ENCODE results near the gene EDRF1.

EDRF1 gene

DNA sequence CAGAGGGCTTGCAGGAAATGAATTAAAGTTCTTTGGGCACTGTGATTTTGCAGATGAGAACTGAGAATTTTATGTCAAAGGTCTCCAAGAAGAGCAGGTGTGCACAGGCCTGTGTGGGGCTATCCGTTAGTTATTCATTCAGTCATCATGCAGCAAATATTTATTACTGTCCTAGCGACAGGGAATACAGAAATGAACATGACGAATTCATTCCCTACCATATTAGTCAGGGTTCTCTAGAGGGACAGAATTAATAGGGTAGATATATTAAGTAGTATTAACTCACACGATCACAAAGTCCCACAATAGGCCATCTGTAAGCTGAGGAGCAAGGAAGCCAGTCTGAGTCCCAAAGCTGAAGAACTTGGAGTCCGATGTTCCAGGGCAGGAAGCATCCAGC lies 59.0 kb downstream of the EDRF1 start:
- DNase-seq (ENCODE audit: low read depth, low spot score) = no peak

DNA sequence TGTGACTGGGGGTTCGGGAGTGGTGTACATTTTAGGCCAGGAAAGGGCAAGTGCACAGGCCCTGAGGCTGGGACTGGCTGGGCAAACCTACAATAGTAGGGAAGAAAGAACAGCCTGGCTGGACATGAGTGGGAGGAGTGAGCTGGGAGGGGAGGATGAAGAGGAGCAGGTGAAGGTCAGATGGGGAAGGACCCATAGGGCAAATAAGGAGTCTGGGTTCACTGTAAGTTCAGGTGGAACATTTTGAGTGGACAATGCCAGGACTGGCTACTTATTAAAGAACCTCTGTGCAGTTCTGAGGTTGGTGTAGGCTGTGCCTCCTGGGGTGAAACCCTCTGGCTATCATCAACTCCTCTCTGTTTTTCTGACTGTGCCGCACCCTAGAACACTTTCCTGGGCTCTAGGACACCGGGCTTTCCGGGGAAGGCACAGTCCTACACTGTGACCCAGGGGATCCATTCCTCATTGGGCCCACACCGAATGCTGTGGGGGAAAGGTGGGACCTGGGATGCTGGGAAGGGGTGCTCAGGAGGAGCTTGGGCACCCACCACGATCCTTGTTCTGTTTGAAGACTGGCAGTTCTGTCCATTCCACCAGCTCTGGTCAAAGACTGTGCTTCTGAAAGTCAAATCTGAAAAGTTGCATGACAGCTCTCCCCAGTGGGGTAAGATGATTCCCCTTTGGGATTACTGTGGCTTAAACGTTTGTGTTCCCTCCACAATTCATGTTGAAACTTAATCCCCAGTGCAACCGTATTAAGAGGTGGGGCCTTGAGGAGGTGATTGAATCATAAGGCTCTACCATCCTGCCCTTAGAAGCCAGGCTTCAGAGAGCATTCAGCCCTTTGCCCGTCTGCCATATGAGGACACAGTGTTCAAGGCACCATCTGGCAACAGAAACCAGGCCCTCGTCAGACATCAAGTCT lies 60.2 kb downstream of the EDRF1 start:
- TF ChIP-seq, protein P1, sequence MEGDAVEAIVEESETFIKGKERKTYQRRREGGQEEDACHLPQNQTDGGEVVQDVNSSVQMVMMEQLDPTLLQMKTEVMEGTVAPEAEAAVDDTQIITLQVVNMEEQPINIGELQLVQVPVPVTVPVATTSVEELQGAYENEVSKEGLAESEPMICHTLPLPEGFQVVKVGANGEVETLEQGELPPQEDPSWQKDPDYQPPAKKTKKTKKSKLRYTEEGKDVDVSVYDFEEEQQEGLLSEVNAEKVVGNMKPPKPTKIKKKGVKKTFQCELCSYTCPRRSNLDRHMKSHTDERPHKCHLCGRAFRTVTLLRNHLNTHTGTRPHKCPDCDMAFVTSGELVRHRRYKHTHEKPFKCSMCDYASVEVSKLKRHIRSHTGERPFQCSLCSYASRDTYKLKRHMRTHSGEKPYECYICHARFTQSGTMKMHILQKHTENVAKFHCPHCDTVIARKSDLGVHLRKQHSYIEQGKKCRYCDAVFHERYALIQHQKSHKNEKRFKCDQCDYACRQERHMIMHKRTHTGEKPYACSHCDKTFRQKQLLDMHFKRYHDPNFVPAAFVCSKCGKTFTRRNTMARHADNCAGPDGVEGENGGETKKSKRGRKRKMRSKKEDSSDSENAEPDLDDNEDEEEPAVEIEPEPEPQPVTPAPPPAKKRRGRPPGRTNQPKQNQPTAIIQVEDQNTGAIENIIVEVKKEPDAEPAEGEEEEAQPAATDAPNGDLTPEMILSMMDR (IDR thresholded peaks at IDR 0.05; ENCODE audit: low read depth, low read length) = no peak
- in situ Hi-C loops (cut with HindIII; ENCODE audit: low sequenced_read_pairs) = no loop called here
- H3K4me3 ChIP-seq (ENCODE audit: low read depth, low read length) = no peak overlapping the region
- no peak for DNase-seq (ENCODE audit: low read depth, low spot score)

More for the DNA sequence above, 59.0 kb downstream of the EDRF1 start:
- TF ChIP-seq, protein P1 (IDR thresholded peaks at IDR 0.05; ENCODE audit: low read depth, low read length) = no peak
- no peak overlapping the region for H3K4me3 ChIP-seq (ENCODE audit: low read depth, low read length)
- in situ Hi-C loops (cut with HindIII; ENCODE audit: low sequenced_read_pairs) = no loop called here

DNA sequence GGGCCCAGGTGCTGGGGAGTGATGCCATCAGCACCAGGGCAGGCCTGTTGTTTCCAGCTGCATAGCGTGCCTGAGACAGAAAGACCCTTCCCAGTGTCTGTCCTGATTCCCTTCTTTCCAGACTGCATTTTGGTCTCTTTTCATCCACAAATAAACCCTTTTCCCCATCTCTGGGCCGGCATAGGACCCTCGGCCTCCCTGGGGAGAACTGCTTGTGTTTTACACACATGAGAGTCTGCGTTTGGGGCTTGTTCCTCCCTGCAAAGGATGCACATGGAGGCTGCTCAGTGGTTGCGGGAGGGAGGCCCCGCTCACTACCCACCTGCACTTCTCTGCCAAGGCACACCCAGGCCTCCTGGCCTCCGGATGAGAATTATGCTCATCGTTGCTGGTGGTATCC lies 61.9 kb downstream of the EDRF1 start:
- in situ Hi-C loops (cut with HindIII; ENCODE audit: low sequenced_read_pairs) = no loop called here
- H3K4me3 ChIP-seq (ENCODE audit: low read depth, low read length) = no peak overlapping the region
- TF ChIP-seq, protein P1 (IDR thresholded peaks at IDR 0.05; ENCODE audit: low read depth, low read length) = no peak
- no peak for DNase-seq (ENCODE audit: low read depth, low spot score)

DNA sequence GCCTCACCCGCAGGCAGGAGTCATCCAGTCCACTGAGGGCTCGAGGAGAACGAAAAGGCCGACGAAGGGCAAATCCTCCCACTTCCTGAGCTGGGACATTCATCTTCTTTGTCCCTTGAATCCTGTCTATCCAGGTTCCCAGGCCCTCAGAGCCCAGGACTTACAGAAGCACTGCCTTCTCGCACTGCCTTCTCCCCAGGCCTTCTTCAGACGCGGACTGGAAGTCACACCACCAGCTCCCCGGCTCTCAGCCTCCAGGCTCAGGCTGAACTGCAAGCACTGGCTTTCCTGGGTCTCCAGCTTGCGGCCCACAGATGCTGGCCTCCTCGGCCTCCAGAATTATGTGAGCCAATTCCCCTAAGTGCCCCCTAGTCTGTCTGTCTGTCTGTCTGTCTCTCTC lies 62.5 kb downstream of the EDRF1 start:
- TF ChIP-seq, protein P1 (IDR thresholded peaks at IDR 0.05; ENCODE audit: low read depth, low read length) = no peak
- DNase-seq (ENCODE audit: low read depth, low spot score) = no peak
- in situ Hi-C loops (cut with HindIII; ENCODE audit: low sequenced_read_pairs) = no loop called here
- no peak overlapping the region for H3K4me3 ChIP-seq (ENCODE audit: low read depth, low read length)

DNA sequence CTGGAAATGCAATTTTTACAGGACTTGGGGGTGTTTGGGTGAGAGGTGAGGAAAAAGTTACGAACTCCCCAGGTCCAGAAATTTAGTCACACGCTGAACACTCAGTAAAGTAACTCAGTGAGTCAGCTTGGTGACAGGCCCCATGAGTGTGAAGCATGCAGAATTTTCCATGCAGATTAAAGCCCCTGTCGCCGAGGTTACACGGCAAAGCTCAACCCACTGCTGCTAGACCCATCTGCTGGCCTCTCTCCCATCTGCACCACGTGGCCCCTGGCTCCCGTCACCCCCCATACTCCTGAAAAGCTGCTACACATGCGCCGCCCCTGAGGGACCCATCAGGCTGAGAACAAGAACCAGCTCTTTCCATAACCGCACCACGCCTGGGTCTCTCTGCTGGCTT lies 63.1 kb downstream of the EDRF1 start:
- no peak for DNase-seq (ENCODE audit: low read depth, low spot score)
- in situ Hi-C loops (cut with HindIII; ENCODE audit: low sequenced_read_pairs) = no loop called here
- TF ChIP-seq, protein P1 (IDR thresholded peaks at IDR 0.05; ENCODE audit: low read depth, low read length) = no peak
- no peak overlapping the region for H3K4me3 ChIP-seq (ENCODE audit: low read depth, low read length)

DNA sequence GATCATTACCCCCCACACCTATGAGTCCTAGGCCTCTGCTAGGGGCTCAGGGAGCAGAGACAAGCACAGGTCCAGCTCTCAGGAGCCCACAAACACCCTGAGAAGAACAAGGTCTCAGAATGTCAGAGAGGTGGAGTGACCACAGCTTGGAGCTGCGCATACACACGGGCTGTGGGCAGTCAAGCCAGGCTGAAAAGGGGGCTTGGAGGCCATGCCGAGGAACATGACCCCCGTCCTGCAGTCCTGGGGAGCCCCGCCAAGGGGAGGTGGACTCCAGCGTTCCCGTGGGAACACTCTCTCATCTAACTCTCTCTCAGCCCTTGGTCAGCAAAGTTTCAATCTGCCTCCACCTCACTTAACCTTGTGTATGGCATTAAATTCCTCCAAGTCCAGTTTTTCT lies 63.9 kb downstream of the EDRF1 start:
- TF ChIP-seq, protein P1 (IDR thresholded peaks at IDR 0.05; ENCODE audit: low read depth, low read length) = no peak
- in situ Hi-C loops (cut with HindIII; ENCODE audit: low sequenced_read_pairs) = no loop called here
- H3K4me3 ChIP-seq (ENCODE audit: low read depth, low read length) = no peak overlapping the region
- DNase-seq (ENCODE audit: low read depth, low spot score) = no peak

Measured in astrocyte of the spinal cord (primary cell).